Measurements from ENCODE around the gene CRYBA2. TPM values are rescaled to one million over a fixed set of nuclear protein-coding genes. Genes with fewer than 3 reads are reported as not detected.

CRYBA2 gene
- polyA plus RNA-seq, 2 of the 4 experiments (the other 2 are of a cell fraction) = not detected

- no peak for TF ChIP-seq HEYL (CRISPR knock-in tag; IDR thresholded peaks at IDR 0.05)
- TF ChIP-seq CBX2 (IDR thresholded peaks at IDR 0.05; ENCODE audit: borderline replicate concordance, low read depth) = no peak
- no peak for TF ChIP-seq KDM1A (IDR thresholded peaks at IDR 0.05; ENCODE audit: low read depth)
- no peak for TF ChIP-seq MYC (IDR thresholded peaks at IDR 0.05; ENCODE audit: borderline replicate concordance, low read length)
- no peak for TF ChIP-seq EP300 (IDR thresholded peaks at IDR 0.05)
- no peak for TF ChIP-seq HES2 (IDR thresholded peaks at IDR 0.05)
- TF ChIP-seq BCL3 (IDR thresholded peaks at IDR 0.05) = no peak
- no peak for TF ChIP-seq CHD2 (IDR thresholded peaks at IDR 0.05; ENCODE audit: low read length, partially characterized antibody)
Observed at GRCh38 chr2:219019436-219019835, 26.2 kb upstream of the CRYBA2 start (continued).

- TF ChIP-seq HOXB13 (CRISPR knock-in tag; IDR thresholded peaks at IDR 0.05; ENCODE audit: low read depth) (no peak), FOXS1 (CRISPR knock-in tag; IDR thresholded peaks at IDR 0.05) (no peak), EP300 (IDR thresholded peaks at IDR 0.05) (no peak), HEYL (CRISPR knock-in tag; IDR thresholded peaks at IDR 0.05) (no peak)
- TF ChIP-seq, protein P1, sequence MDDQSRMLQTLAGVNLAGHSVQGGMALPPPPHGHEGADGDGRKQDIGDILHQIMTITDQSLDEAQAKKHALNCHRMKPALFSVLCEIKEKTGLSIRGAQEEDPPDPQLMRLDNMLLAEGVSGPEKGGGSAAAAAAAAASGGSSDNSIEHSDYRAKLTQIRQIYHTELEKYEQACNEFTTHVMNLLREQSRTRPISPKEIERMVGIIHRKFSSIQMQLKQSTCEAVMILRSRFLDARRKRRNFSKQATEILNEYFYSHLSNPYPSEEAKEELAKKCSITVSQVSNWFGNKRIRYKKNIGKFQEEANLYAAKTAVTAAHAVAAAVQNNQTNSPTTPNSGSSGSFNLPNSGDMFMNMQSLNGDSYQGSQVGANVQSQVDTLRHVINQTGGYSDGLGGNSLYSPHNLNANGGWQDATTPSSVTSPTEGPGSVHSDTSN (IDR thresholded peaks at IDR 0.05) = no peak
- no peak overlapping the region for H3K27ac ChIP-seq
- no peak for FAIRE-seq
- 51% methylated on average over 6 of the region's 10 CpGs for whole genome bisulfite sequencing (ENCODE audit: missing lambda C conversion rate)
- no peak overlapping the region for H3K4me2 ChIP-seq
- no peak overlapping the region for H3K4me3 ChIP-seq
- DNase-seq (ENCODE audit: low read depth in 1 of 2, low spot score in 1 of 2) = no peak
- no peaks in the 10 kb centered on the region for H3K9me3 ChIP-seq
- ChIA-PET POLR2A (no interaction called here), CTCF (interaction anchor here (0.9 to 7.8 kb wide), 9 partner anchors 9 to 136 kb away, joined by 3 to 53 read pairs (median 5); no protein-coding TSS in a partner anchor)
- no peak for ATAC-seq
- no peaks in the 10 kb centered on the region for H3K4me1 ChIP-seq
Observed at GRCh38 chr2:219018726-219019125, 25.5 kb upstream of the CRYBA2 start.

DNA sequence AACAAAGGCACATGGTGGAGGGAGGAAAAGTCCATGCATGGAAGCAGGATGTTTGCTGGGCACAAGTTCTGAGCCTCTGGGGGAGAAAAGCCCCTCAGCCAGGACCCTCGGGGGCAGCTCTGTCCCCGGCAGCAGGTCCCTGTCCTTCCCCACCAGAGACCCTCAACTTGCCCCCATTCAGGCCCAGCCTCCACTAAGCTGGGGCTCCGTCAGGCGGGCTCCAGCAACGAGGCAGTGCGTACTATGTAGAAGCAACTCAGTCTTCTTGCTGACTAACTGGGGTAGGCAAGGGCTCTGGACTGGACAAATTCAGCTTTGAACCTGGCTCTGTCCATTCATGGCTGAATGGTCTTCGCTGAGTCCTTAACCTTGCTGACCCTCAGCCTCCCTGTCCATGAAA lies 25.1 kb upstream of the CRYBA2 start:
- Histone ChIP-seq H3K27ac (no peak overlapping the region), H3K9me3 (no peaks in the 10 kb centered on the region), H3K4me3 (no peak overlapping the region), H3K4me2 (no peak overlapping the region), H3K4me1 (no peaks in the 10 kb centered on the region)
- TF ChIP-seq, protein P2, sequence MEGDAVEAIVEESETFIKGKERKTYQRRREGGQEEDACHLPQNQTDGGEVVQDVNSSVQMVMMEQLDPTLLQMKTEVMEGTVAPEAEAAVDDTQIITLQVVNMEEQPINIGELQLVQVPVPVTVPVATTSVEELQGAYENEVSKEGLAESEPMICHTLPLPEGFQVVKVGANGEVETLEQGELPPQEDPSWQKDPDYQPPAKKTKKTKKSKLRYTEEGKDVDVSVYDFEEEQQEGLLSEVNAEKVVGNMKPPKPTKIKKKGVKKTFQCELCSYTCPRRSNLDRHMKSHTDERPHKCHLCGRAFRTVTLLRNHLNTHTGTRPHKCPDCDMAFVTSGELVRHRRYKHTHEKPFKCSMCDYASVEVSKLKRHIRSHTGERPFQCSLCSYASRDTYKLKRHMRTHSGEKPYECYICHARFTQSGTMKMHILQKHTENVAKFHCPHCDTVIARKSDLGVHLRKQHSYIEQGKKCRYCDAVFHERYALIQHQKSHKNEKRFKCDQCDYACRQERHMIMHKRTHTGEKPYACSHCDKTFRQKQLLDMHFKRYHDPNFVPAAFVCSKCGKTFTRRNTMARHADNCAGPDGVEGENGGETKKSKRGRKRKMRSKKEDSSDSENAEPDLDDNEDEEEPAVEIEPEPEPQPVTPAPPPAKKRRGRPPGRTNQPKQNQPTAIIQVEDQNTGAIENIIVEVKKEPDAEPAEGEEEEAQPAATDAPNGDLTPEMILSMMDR (IDR thresholded peaks at IDR 0.05) = no peak
- TF ChIP-seq RNF2 (IDR thresholded peaks at IDR 0.05; ENCODE audit: borderline replicate concordance, low read depth) = no peak
- TF ChIP-seq POLR2AphosphoS2 (conservative IDR thresholded peaks at IDR 0.05; ENCODE audit: low read length) = no peak
- TF ChIP-seq POLR2A (IDR thresholded peaks at IDR 0.05; ENCODE audit: low read length) = no peak
- no peak for TF ChIP-seq EHMT2 (IDR thresholded peaks at IDR 0.05; ENCODE audit: low read depth)
- no peak for TF ChIP-seq BHLHE40 (IDR thresholded peaks at IDR 0.05; ENCODE audit: low read depth, low read length)
- no peak for TF ChIP-seq HMGXB4 (CRISPR knock-in tag; IDR thresholded peaks at IDR 0.05; ENCODE audit: borderline replicate concordance)
- TF ChIP-seq, protein P3, sequence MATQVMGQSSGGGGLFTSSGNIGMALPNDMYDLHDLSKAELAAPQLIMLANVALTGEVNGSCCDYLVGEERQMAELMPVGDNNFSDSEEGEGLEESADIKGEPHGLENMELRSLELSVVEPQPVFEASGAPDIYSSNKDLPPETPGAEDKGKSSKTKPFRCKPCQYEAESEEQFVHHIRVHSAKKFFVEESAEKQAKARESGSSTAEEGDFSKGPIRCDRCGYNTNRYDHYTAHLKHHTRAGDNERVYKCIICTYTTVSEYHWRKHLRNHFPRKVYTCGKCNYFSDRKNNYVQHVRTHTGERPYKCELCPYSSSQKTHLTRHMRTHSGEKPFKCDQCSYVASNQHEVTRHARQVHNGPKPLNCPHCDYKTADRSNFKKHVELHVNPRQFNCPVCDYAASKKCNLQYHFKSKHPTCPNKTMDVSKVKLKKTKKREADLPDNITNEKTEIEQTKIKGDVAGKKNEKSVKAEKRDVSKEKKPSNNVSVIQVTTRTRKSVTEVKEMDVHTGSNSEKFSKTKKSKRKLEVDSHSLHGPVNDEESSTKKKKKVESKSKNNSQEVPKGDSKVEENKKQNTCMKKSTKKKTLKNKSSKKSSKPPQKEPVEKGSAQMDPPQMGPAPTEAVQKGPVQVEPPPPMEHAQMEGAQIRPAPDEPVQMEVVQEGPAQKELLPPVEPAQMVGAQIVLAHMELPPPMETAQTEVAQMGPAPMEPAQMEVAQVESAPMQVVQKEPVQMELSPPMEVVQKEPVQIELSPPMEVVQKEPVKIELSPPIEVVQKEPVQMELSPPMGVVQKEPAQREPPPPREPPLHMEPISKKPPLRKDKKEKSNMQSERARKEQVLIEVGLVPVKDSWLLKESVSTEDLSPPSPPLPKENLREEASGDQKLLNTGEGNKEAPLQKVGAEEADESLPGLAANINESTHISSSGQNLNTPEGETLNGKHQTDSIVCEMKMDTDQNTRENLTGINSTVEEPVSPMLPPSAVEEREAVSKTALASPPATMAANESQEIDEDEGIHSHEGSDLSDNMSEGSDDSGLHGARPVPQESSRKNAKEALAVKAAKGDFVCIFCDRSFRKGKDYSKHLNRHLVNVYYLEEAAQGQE (IDR thresholded peaks at IDR 0.05) = no peak
- TF ChIP-seq CHD2 (IDR thresholded peaks at IDR 0.05; ENCODE audit: low read length, partially characterized antibody) = no peak
- no peak for TF ChIP-seq CBX8 (IDR thresholded peaks at IDR 0.05)
- no peak for TF ChIP-seq SREBF2 (IDR thresholded peaks at IDR 0.05)
- no peak for TF ChIP-seq ZC3H11A (IDR thresholded peaks at IDR 0.05)
- TF ChIP-seq CEBPB (IDR thresholded peaks at IDR 0.05) = no peak
- no peak for TF ChIP-seq MYC (IDR thresholded peaks at IDR 0.05; ENCODE audit: borderline replicate concordance, low read length)
- TF ChIP-seq NPAS2 (CRISPR knock-in tag; IDR thresholded peaks at IDR 0.05; ENCODE audit: borderline replicate concordance) = no peak
- TF ChIP-seq MAZ (IDR thresholded peaks at IDR 0.05; ENCODE audit: borderline replicate concordance, low read depth, low read length) = no peak
- CTCF ChIA-PET = interaction anchor here (1.5 to 7.8 kb wide), 8 partner anchors 8 to 136 kb away, joined by 3 to 53 read pairs (median 9); no protein-coding TSS in a partner anchor
- FAIRE-seq = no peak
- WGBS (ENCODE audit: missing lambda C conversion rate) = 50% methylated on average over 7 of the region's 7 CpGs
- no peak for ATAC-seq
- POLR2A ChIA-PET = no interaction called here
- no peak for DNase-seq (ENCODE audit: low read depth in 1 of 2, low spot score in 1 of 2)

Measured in A549 (cell line).